DMS 273 (cell line): ENCODE data around the gene SAMD9.
"Not testable (repeated sequence)": the region's sequence is repeated elsewhere in the genome, so short reads cannot be mapped to it uniquely, and the experiment has no call there.

Experiments
- DNase-seq: peaks from one replicate; lab custom pipeline; 2025; ENCODE audit not compliant: unreplicated experiment; lab: John Stamatoyannopoulos, UW

SAMD9 gene

GRCh38 chr7:93120592-93121549, 3.1 kb upstream of the SAMD9 start:
- no peak for DNase-seq

GRCh38 chr7:93119191-93119905, 1.6 kb upstream of the SAMD9 start:
- no peak for DNase-seq

GRCh38 chr7:93117327-93117726, 452 bp downstream of the SAMD9 start:
- DNase-seq, result no peak

- DNase-seq, result no peak
Observed at GRCh38 chr7:93115796-93116195, 2.0 kb downstream of the SAMD9 start.

GRCh38 chr7:93108003-93108402, 9.8 kb downstream of the SAMD9 start:
- DNase-seq, result no peak

GRCh38 chr7:93097388-93097787, 20.4 kb downstream of the SAMD9 start:
- DNase-seq, result no peak

- peak; percentile 47 for DNase-seq
Observed at GRCh38 chr7:93092757-93093370, 24.9 kb downstream of the SAMD9 start.

- DNase-seq, result not testable (repeated sequence)
Observed at GRCh38 chr7:93073357-93073756, 44.4 kb downstream of the SAMD9 start.

GRCh38 chr7:93062599-93062998, 55.2 kb downstream of the SAMD9 start:
- no peak for DNase-seq

- no peak for DNase-seq
Observed at GRCh38 chr7:93060865-93061264, 56.9 kb downstream of the SAMD9 start.

- DNase-seq, result no peak
Observed at GRCh38 chr7:93060025-93060424, 57.8 kb downstream of the SAMD9 start.

- not testable (repeated sequence) for DNase-seq
Observed at GRCh38 chr7:93056621-93057020, 61.2 kb downstream of the SAMD9 start.

GRCh38 chr7:93055543-93056107, 62.2 kb downstream of the SAMD9 start:
- peak; percentile 77 for DNase-seq

- no peak for DNase-seq
Observed at GRCh38 chr7:93054975-93055374, 62.8 kb downstream of the SAMD9 start.

- DNase-seq, result no peak
Observed at GRCh38 chr7:93053949-93054943, 63.5 kb downstream of the SAMD9 start.

- DNase-seq, result no peak
Observed at GRCh38 chr7:93053209-93053948, 64.4 kb downstream of the SAMD9 start.

GRCh38 chr7:93051660-93052059, 66.1 kb downstream of the SAMD9 start:
- no peak for DNase-seq
